GM21737 (cell line): Measurements from ENCODE around the gene NFIA.

Experiments
- ATAC-seq: cut with Tn5 transposase; IDR thresholded peaks from one replicate; pipeline ENCODE4 v1.9.1; 2021; ENCODE audit warnings: mild to moderate bottlenecking, moderate library complexity; ENCODE audit not compliant: unreplicated experiment

The NFIA gene

GRCh38 chr1:61098906-61099437 is 16.6 kb downstream of the NFIA start:
- ATAC-seq, result no peak

GRCh38 chr1:61100578-61100977 is 18.2 kb downstream of the NFIA start:
- ATAC-seq, result no peak

- ATAC-seq, result no peak
These were observed 19.2 kb downstream of the NFIA start for GRCh38 chr1:61101536-61101935.

GRCh38 chr1:61102041-61102440 is 19.7 kb downstream of the NFIA start:
- no peak for ATAC-seq

- no peak for ATAC-seq
These were observed 20.3 kb downstream of the NFIA start for GRCh38 chr1:61102621-61103020.

GRCh38 chr1:61104220-61104671 is 21.9 kb downstream of the NFIA start:
- ATAC-seq, result no peak

- no peak for ATAC-seq
These were observed 25.3 kb downstream of the NFIA start for GRCh38 chr1:61107638-61108037.

GRCh38 chr1:61109158-61109557 is 26.8 kb downstream of the NFIA start:
- ATAC-seq, result no peak

GRCh38 chr1:61109910-61110309 is 27.5 kb downstream of the NFIA start:
- ATAC-seq, result no peak

GRCh38 chr1:61110554-61110953 is 28.2 kb downstream of the NFIA start:
- ATAC-seq, result no peak

GRCh38 chr1:61111084-61112004 is 29.0 kb downstream of the NFIA start:
- no peak for ATAC-seq

- no peak for ATAC-seq
These were observed 32.0 kb downstream of the NFIA start for GRCh38 chr1:61114178-61114870.

GRCh38 chr1:61115436-61115835 is 33.1 kb downstream of the NFIA start:
- no peak for ATAC-seq

GRCh38 chr1:61116421-61116820 is 34.1 kb downstream of the NFIA start:
- no peak for ATAC-seq

- no peak for ATAC-seq
These were observed 34.9 kb downstream of the NFIA start for GRCh38 chr1:61117283-61117682.

- ATAC-seq, result no peak
These were observed 36.7 kb downstream of the NFIA start for GRCh38 chr1:61119085-61119484.

GRCh38 chr1:61120246-61120840 is 38.0 kb downstream of the NFIA start:
- ATAC-seq, result no peak

GRCh38 chr1:61120998-61121397 is 38.6 kb downstream of the NFIA start:
- no peak for ATAC-seq

- ATAC-seq, result no peak
These were observed 39.3 kb downstream of the NFIA start for GRCh38 chr1:61121631-61122030.

- no peak for ATAC-seq
These were observed 40.0 kb downstream of the NFIA start for GRCh38 chr1:61122389-61122788.

- ATAC-seq, result no peak
These were observed 41.0 kb downstream of the NFIA start for GRCh38 chr1:61123326-61123725.
